Neutrophil (primary cell): ENCODE measurements around the gene OR2T6.

Source experiments
- H3K27ac ChIP-seq: fragments of 200-600 bp; sonication (generic); 2 replicates; pipeline ENCODE4 v1.5.1; 2016; ENCODE audit warnings: mild to moderate bottlenecking, moderate library complexity
- H3K27me3 ChIP-seq: fragments of 200-600 bp; sonication (generic); 2 replicates; pipeline ENCODE4 v1.6.0; 2016; ENCODE audit warnings: mild to moderate bottlenecking
- H3K36me3 ChIP-seq: fragments of 200-600 bp; sonication (generic); 2 replicates; pipeline ENCODE4 v1.5.1; 2017
- H3K4me1 ChIP-seq, 2 experiments: fragments of 200-600 bp in 1 of 2; sonication (generic) in 1 of 2; 1 replicate in 1 of 2; 2 replicates in 1 of 2; pipeline versions ENCODE4 v1.5.1 to v1.6.1; 2013 to 2016; ENCODE audit warnings: low read depth in 1 of 2, low read length in 1 of 2, mild to moderate bottlenecking in 1 of 2, moderate library complexity in 1 of 2; ENCODE audit not compliant: control insufficient read depth in 1 of 2, insufficient read depth in 1 of 2
- H3K4me3 ChIP-seq, 2 experiments: fragments of 200-600 bp in 1 of 2; sonication (generic) in 1 of 2; 1 replicate in 1 of 2; 2 replicates in 1 of 2; pipeline ENCODE4 v1.5.1; 2013 to 2016; ENCODE audit warnings: low read depth in 1 of 2, low read length in 1 of 2, mild to moderate bottlenecking in 1 of 2, moderate library complexity in 1 of 2
- H3K9me3 ChIP-seq: fragments of 200-600 bp; sonication (generic); 2 replicates; pipeline ENCODE4 v1.5.1; 2016
- TF ChIP-seq, protein P1 (sequence below): fragments of 200-600 bp; sonication (generic); IDR thresholded peaks from 2 replicates; pipeline ENCODE4 v1.5.1; 2016; ENCODE audit warnings: antibody characterized with exemption

Gene OR2T6, protein sequence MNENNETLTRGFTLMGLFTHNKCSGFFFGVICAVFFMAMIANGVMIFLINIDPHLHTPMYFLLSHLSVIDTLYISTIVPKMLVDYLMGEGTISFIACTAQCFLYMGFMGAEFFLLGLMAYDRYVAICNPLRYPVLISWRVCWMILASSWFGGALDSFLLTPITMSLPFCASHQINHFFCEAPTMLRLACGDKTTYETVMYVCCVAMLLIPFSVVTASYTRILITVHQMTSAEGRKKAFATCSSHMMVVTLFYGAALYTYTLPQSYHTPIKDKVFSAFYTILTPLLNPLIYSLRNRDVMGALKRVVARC

DNA sequence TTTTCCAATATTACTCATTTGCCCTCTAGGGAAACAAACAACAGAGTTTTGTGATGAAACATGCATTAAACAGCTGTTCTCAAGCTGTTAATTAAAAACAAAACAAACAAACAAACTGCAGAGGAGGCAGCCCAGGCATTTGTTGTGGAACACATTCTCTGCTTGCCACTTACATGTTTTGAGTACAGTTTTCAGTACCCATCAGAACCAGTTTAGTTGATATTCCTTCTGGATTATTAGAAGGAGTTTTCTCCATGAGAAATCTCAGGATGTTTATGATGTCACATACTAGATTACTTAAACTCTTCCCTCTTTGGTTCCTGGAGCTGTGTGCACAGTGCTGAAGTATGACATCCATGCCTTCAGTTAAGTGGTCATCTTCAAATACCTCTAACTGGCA is at the start of gene OR2T6:
Gene OR2T6, plus strand, starts transcription at position 301 of the 400 bp plus-strand sequence. CDS start 11,863 bp downstream, outside the sequence.
- H3K36me3 ChIP-seq: no peaks in the 10 kb centered on the region
- no peaks in the 10 kb centered on the region for H3K4me1 ChIP-seq
- no peak within 1 kb of the TSS for H3K4me3 ChIP-seq
- TF ChIP-seq, protein P1, sequence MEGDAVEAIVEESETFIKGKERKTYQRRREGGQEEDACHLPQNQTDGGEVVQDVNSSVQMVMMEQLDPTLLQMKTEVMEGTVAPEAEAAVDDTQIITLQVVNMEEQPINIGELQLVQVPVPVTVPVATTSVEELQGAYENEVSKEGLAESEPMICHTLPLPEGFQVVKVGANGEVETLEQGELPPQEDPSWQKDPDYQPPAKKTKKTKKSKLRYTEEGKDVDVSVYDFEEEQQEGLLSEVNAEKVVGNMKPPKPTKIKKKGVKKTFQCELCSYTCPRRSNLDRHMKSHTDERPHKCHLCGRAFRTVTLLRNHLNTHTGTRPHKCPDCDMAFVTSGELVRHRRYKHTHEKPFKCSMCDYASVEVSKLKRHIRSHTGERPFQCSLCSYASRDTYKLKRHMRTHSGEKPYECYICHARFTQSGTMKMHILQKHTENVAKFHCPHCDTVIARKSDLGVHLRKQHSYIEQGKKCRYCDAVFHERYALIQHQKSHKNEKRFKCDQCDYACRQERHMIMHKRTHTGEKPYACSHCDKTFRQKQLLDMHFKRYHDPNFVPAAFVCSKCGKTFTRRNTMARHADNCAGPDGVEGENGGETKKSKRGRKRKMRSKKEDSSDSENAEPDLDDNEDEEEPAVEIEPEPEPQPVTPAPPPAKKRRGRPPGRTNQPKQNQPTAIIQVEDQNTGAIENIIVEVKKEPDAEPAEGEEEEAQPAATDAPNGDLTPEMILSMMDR: no peak
- no peaks in the 10 kb centered on the region for H3K27me3 ChIP-seq
- no peak within 1 kb of the TSS for H3K27ac ChIP-seq
- H3K9me3 ChIP-seq: no peaks in the 10 kb centered on the region

DNA sequence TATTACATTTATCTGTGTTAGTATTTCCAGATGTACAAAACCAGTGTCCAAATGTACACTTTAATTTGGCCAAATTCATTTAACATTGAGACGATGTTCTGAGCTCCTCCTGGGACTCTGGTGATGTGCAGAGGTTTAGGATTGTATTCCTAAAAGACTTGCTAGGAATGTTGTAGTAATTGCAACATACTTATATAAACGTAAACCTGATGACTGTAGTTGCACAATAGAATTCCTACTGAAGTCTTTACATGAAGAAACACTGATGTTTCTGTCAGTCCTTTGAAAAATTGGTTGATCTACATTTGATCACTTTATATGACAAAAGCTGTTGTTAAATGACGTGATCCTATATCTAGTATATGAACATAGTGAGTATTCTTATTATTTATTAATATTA is 32.1 kb upstream of the OR2T6 start:
- TF ChIP-seq, protein P1: no peak
- H3K27ac ChIP-seq: no peak overlapping the region
- H3K36me3 ChIP-seq: no peaks in the 10 kb centered on the region
- H3K9me3 ChIP-seq: no peaks in the 10 kb centered on the region
- H3K4me1 ChIP-seq: no peaks in the 10 kb centered on the region
- H3K4me3 ChIP-seq: no peak overlapping the region
- H3K27me3 ChIP-seq: no peaks in the 10 kb centered on the region

DNA sequence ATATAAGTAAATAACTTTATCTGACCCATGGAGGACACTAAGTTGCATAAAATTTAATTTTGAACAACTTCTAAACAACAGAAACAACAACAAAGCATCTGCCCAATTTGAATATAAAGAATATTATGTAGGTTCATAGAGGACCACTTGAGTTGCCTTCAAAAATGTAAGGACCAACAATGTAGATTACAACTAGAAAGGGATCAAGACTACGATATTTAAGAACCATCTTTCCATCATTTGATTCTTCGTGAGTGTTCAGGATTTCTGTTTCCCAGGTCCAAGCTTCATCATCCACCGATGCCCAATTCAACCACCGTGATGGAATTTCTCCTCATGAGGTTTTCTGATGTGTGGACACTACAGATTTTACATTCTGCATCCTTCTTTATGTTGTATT is 27.1 kb upstream of the OR2T6 start, which contains the start of gene OR14C36:
Gene OR14C36, plus strand, starts transcription at position 301 of the 400 bp plus-strand sequence. Its CDS starts 0 bp downstream, at position 301.
- no peak within 1 kb of the TSS for H3K27ac ChIP-seq
- no peaks in the 10 kb centered on the region for H3K27me3 ChIP-seq
- no peaks in the 10 kb centered on the region for H3K9me3 ChIP-seq
- H3K4me3 ChIP-seq: no peak within 1 kb of the TSS
- TF ChIP-seq, protein P1: no peak
- H3K36me3 ChIP-seq: no peaks in the 10 kb centered on the region
- H3K4me1 ChIP-seq: no peaks in the 10 kb centered on the region

DNA sequence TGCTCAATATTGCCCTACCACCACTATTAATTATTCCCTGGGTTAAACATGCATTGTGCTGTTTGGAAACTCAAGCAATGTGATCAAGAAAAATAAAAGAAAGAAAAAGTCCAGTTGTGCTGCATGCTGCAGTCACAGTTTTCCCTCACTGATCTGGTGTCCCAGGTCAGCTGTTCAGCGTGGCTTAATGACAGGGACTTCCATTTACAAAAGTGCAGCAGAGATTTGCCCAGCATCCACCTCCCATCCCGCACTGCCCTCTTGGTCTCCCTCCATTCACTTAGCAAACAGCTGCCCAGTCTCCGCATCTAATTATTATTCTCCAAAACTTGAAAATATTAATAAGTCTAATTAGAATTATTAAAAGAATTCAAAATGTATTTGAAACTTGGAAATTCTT is 16.1 kb upstream of the OR2T6 start:
- TF ChIP-seq, protein P1: no peak
- Histone ChIP-seq H3K27ac (no peak overlapping the region), H3K9me3 (no peaks in the 10 kb centered on the region)

DNA sequence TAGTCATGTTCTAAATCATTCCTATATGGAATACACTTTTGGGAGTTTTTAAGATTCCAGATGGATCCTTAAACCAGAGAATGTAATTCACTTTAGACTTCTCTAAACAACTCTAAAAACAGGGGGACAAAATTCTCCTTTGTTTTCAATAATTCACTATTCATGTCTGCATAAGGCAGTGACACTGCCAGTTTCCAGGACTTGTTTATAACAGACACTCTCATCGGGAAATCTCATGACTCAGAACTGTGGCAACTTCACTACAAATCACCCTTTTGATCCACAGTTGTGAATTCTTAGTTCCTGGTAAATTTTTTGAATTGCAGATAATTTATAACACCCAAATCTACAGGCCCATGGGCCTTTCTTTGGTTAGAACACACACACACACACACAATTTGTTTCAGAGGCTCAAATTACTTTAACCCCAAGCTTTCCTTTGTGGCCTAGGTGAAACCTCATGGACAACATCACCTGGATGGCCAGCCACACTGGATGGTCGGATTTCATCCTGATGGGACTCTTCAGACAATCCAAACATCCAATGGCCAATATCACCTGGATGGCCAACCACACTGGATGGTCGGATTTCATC is 14.3 kb upstream of the OR2T6 start, which contains the start of gene OR2T4:
Gene OR2T4, plus strand, starts transcription at position 545 of the 595 bp plus-strand sequence. Its CDS starts 0 bp downstream, at position 545.
- no peak within 1 kb of the TSS for H3K27ac ChIP-seq
- TF ChIP-seq, protein P1: no peak
- no peak within 1 kb of the TSS for H3K4me3 ChIP-seq
- H3K9me3 ChIP-seq: no peaks in the 10 kb centered on the region
- no peaks in the 10 kb centered on the region for H3K36me3 ChIP-seq
- H3K27me3 ChIP-seq: no peaks in the 10 kb centered on the region
- H3K4me1 ChIP-seq: no peaks in the 10 kb centered on the region

More for the DNA sequence above, 16.1 kb upstream of the OR2T6 start:
- Histone ChIP-seq H3K27me3 (no peaks in the 10 kb centered on the region), H3K36me3 (no peaks in the 10 kb centered on the region), H3K4me1 (no peaks in the 10 kb centered on the region), H3K4me3 (no peak overlapping the region)
